ENCODE results near the gene CHAT. TPM values are rescaled to one million over a fixed set of nuclear protein-coding genes. Genes with fewer than 3 reads are reported as not detected.

The CHAT gene
- total RNA-seq, 2 donors from 2014 or later, result 0.16 to 1.2 TPM

DNA sequence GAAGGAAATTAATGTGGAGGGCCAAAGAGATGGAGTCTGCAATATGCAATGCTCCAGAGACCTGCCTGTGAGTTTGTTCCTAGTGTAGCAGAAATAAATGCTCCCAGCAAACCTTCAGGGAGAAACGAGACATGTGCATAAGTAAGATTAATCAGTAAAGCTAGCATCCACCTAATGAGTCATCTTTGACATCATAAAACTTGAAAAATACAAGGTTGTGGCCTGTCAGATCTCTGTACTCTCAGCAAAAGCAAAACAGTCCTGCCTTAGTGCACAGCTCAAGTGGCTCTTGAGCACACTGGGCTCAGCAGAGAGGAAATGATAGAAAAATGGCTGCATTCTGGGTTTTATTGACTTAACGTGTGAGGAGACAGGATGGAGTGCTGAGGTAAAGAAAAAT, 42.4 kb upstream of the CHAT start:
- TF ChIP-seq, protein P1, sequence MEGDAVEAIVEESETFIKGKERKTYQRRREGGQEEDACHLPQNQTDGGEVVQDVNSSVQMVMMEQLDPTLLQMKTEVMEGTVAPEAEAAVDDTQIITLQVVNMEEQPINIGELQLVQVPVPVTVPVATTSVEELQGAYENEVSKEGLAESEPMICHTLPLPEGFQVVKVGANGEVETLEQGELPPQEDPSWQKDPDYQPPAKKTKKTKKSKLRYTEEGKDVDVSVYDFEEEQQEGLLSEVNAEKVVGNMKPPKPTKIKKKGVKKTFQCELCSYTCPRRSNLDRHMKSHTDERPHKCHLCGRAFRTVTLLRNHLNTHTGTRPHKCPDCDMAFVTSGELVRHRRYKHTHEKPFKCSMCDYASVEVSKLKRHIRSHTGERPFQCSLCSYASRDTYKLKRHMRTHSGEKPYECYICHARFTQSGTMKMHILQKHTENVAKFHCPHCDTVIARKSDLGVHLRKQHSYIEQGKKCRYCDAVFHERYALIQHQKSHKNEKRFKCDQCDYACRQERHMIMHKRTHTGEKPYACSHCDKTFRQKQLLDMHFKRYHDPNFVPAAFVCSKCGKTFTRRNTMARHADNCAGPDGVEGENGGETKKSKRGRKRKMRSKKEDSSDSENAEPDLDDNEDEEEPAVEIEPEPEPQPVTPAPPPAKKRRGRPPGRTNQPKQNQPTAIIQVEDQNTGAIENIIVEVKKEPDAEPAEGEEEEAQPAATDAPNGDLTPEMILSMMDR (IDR thresholded peaks at IDR 0.05), result no peak
- H3K9ac ChIP-seq (ENCODE audit: low read depth in 2 of 2, low read length in 2 of 2), result no peak overlapping the region
- H3K4me3 ChIP-seq, result no peak overlapping the region
- H3K9me3 ChIP-seq, result no peaks in the 10 kb centered on the region
- no peaks in the 10 kb centered on the region for H3K27me3 ChIP-seq
- no peaks in the 10 kb centered on the region for H3K4me1 ChIP-seq
- H3K27ac ChIP-seq, result no peak overlapping the region
- no peaks in the 10 kb centered on the region for H3K36me3 ChIP-seq
- intact Hi-C loops (cut with DNase I), result no loop called here
- no peak for DNase-seq

DNA sequence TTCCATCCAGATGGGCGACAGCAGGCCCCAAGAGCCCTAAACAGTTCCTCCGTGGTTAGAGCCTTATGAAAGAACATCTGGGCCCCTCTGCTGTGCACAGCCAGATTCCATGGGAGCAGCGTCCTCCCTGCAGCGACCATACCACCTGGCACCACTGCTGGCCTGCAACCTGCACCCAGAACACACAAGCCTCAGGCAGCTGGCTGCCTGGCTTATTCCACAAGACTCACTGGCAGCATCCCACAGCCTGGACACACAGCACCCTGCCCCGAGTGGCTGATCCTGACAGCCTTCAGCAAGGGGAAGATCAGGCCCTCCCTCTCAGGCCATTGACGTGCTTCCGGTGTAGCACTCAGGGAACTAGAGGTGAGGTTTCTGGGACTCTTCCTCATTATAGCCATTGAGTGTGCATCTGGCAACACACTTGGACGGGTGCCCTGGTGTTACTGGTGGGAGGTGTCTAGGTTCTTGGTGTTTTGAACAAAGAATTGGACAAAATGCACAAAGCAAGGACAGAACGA, 41.2 kb upstream of the CHAT start:
- H3K27ac ChIP-seq, result no peak overlapping the region
- H3K9me3 ChIP-seq, result no peaks in the 10 kb centered on the region
- no peaks in the 10 kb centered on the region for H3K4me1 ChIP-seq
- DNase-seq, result no peak
- intact Hi-C loops (cut with DNase I), result no loop called here
- H3K9ac ChIP-seq (ENCODE audit: low read depth in 2 of 2, low read length in 2 of 2), result no peak overlapping the region
- H3K4me3 ChIP-seq, result no peak overlapping the region
- TF ChIP-seq, protein P1 (IDR thresholded peaks at IDR 0.05), result no peak
- no peaks in the 10 kb centered on the region for H3K36me3 ChIP-seq
- no peaks in the 10 kb centered on the region for H3K27me3 ChIP-seq

DNA sequence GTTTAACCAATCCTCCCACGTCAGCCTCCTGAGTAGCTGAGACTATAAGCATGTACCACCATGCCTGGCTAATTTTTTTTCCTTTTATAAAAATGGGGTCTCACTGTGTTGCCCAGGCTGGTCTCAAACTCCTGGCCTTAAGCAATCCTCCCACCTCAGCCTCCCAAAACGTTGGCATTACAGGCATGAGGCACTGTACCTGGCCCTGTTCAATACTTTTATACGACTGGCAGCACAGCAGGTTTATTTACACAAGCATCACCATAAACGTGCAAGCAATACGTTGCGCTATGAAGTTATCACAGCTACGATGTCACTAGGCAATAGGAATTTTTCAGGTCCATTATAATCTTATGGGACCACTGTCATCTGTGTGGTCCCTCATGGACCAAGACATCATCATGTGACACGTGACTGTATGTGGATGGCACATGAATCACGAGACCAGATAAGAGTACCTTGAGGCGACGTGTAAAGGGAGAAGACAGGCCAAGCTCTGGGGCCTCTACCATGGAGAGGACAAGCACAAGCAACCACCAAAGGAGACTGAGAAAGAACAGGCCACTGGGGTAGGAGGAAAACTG, 38.3 kb upstream of the CHAT start:
- Histone ChIP-seq H3K9ac (ENCODE audit: low read depth in 2 of 2, low read length in 2 of 2) (no peak overlapping the region), H3K36me3 (no peaks in the 10 kb centered on the region), H3K4me3 (no peak overlapping the region), H3K4me1 (no peaks in the 10 kb centered on the region), H3K27ac (no peak overlapping the region), H3K9me3 (no peaks in the 10 kb centered on the region), H3K27me3 (no peaks in the 10 kb centered on the region)
- intact Hi-C loops (cut with DNase I), result no loop called here
- DNase-seq, result no peak
- TF ChIP-seq, protein P1 (IDR thresholded peaks at IDR 0.05), result no peak

DNA sequence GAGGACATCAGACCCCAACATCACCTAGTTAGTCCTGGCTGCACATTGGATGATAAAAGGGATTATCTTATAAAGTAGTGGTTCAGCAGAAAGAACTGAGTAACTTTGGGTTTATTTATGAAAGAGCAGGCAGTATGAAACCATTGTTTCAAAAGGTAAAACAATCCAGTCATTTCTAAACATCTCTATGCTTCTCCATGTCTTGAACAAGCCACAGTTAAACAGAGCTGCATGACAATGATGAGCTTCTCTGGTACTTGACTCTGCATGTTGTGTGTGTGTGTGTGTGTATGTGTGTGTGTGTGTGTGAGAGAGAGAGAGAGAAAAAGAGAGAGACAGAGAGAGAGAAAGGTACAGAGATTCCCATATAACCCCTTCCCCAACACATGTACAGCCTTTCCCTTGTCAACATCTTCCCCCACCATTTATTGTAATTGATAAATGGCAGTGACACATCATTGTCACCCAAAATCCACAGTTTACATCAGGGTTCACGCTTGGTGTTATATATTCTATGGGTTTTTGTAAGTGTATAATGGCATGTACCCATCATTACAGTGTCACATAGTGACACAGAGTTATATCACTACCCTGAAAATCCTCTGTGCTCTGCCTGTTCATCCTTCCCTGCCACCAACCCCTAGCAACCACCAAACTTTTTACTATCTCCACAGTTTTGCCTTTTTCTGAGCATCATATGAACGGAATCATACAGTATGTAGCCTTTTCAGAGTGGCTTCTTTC, 36.5 kb upstream of the CHAT start:
- no peaks in the 10 kb centered on the region for H3K4me1 ChIP-seq
- no peak overlapping the region for H3K4me3 ChIP-seq
- intact Hi-C loops (cut with DNase I), result no loop called here
- H3K9ac ChIP-seq (ENCODE audit: low read depth in 2 of 2, low read length in 2 of 2), result no peak overlapping the region
- DNase-seq, result no peak
- TF ChIP-seq, protein P1 (IDR thresholded peaks at IDR 0.05), result no peak
- H3K27me3 ChIP-seq, result no peaks in the 10 kb centered on the region
- H3K27ac ChIP-seq, result no peak overlapping the region
- no peaks in the 10 kb centered on the region for H3K9me3 ChIP-seq
- H3K36me3 ChIP-seq, result no peaks in the 10 kb centered on the region

DNA sequence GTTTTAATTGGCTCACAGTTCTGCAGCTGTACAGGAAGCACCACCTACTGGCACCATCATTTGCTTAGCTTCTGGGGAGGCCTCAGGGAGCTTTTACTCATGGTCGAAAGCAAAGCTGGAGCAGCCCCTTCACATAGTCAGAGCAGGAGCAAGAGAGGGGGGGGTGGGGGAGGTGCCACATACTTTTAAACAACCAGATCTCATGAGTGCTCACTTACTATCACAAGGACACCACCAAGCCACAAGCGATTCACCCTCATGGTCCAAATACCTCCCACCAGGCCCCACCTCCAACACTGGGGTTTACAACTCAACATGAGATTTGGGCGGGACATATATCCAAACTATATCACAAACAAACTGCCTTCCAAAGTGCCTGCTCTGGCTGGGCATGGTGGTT, 35.4 kb upstream of the CHAT start:
- H3K9ac ChIP-seq (ENCODE audit: low read depth in 2 of 2, low read length in 2 of 2), result no peak overlapping the region

More for the DNA sequence above, 35.4 kb upstream of the CHAT start:
- TF ChIP-seq, protein P1 (IDR thresholded peaks at IDR 0.05), result no peak
- Histone ChIP-seq H3K27me3 (no peaks in the 10 kb centered on the region), H3K27ac (no peak overlapping the region), H3K9me3 (no peaks in the 10 kb centered on the region), H3K36me3 (no peaks in the 10 kb centered on the region), H3K4me3 (no peak overlapping the region), H3K4me1 (no peaks in the 10 kb centered on the region)
- no peak for DNase-seq
- intact Hi-C loops (cut with DNase I), result no loop called here

Measured in colonic mucosa (tissue), 4 donors.